Heart right ventricle (tissue), 16 donors: ENCODE measurements around the gene KRT6C. TPM values are rescaled to one million over a fixed set of nuclear protein-coding genes. Genes with fewer than 3 reads are reported as not detected.

Source experiments
- ATAC-seq, 8 donors: fragments of 200-7000 bp; cut with Tn5 transposase; one replicate each; pipeline ENCODE4 v1.9.1; 2020; ENCODE audit warnings: mild to moderate bottlenecking in 8 of 8, moderate library complexity in 8 of 8, moderate number of reproducible peaks in 1 of 8
- DNase-seq, 2 donors: peaks; one replicate each; pipeline ENCODE4 v3.0.0-alpha.2; 2020
- H3K27ac ChIP-seq, 10 donors: fragments of 200-600 bp; sonication (generic) in 2 of 10; one replicate each; pipeline versions ENCODE4 v1.5.0 to v1.8.0; 2020 to 2022; ENCODE audit warnings: mild to moderate bottlenecking in 3 of 10
- H3K27me3 ChIP-seq, 7 donors: fragments of 200-600 bp; one replicate each; pipeline ENCODE4 v1.8.0; 2021 to 2022; ENCODE audit warnings: mild to moderate bottlenecking in 2 of 7
- H3K36me3 ChIP-seq, 9 donors: fragments of 200-600 bp; sonication (generic) in 1 of 9; one replicate each; pipeline versions ENCODE4 v1.5.0 to v1.8.0; 2020 to 2022; ENCODE audit warnings: mild to moderate bottlenecking in 2 of 9
- H3K4me1 ChIP-seq, 9 donors: fragments of 200-600 bp; sonication (generic) in 1 of 9; one replicate each; pipeline versions ENCODE4 v1.5.0 to v1.8.0; 2020 to 2022; ENCODE audit warnings: mild to moderate bottlenecking in 4 of 9
- H3K4me3 ChIP-seq, 10 donors: fragments of 200-600 bp; sonication (generic) in 2 of 10; one replicate each; pipeline versions ENCODE4 v1.5.0 to v1.8.0; 2020 to 2022; ENCODE audit warnings: mild to moderate bottlenecking in 7 of 10, moderate library complexity in 2 of 10
- H3K9me3 ChIP-seq, 11 donors: fragments of 200-600 bp in 10 of 11; sonication (generic) in 2 of 11; one replicate each; pipeline versions ENCODE4 v1.5.0 to v1.8.0; 2013 to 2022; ENCODE audit warnings: mild to moderate bottlenecking in 2 of 11, control low read depth in 1 of 11, moderate library complexity in 1 of 11
- WGBS, 2 donors: extraction: QIAGEN DNeasy Blood & Tissue Kit; methylation state at CpG; one replicate each; pipeline ENCODE4 v1.1.7; 2013; ENCODE audit warnings: inconsistent platforms in 1 of 2; 5-methylcytosine and 5-hydroxymethylcytosine counted together
- intact Hi-C, 10 donors: fragments of 100-400 bp; cut with DNase I; formaldehyde crosslinking; loops; one replicate each; pipeline versions ENCODE4 v1.11.1 to v1.14.2; 2022
- polyA plus RNA-seq, 2 donors: library from polyadenylated mRNA; stranded (reverse); fragments of 200-250 nt; gene quantifications; one replicate each; pipeline ENCODE4 v1.2.3, GENCODE V29; 2013
- total RNA-seq, 10 donors: library from RNA; stranded (reverse); fragmentation: NEBNext Ultra II Directional in 3 of 10; extraction: Animal tissue kit (Norgen Biotek cat#: 25700) in 3 of 10; gene quantifications; one replicate each; pipeline versions ENCODE4 v1.2.1 to v1.2.4, GENCODE V29; 2021 to 2023
- TF ChIP-seq, protein P1 (sequence below), 9 donors: fragments of 200-600 bp; sonication (generic) in 2 of 9; IDR thresholded peaks; one replicate each; pipeline versions ENCODE4 v1.5.0 to v1.8.0; 2021 to 2022; ENCODE audit warnings: antibody characterized with exemption in 9 of 9, mild to moderate bottlenecking in 5 of 9, moderate library complexity in 1 of 9
- donor health status: Arrhythmogenic right ventricular cardiomyopathy.
- donor health status: ischemic (EF 13 %, LVEDD 7.1; RV severe dilation, severe dysfunction).
- donor health status: healthy with polysubstance abuse.
- donor health status: DM: no; HTN: yes; CAD: no.
- donor health status: DM: no; HTN: no; CAD: no.
- donor health status: ischemic (EF 25% LVEDD 6.9; RV normal size, moderate dysfunction).
- donor health status: ischemic (EF 25% LVEDD 5.7; RV mildly dilated, moderate dysfunction).
- donor health status: healthy.
- donor health status: DM: yes; HTN: yes; CAD: no.
- donor health status: Ischemic cardiomyopathy.
- donor health status: ischemic (EF 35%, LVEDD 5.7; RV mildly dilated, moderate dysfunction).
- donor health status: nonischemic (EF 11% LVEDD 7.7; RV severe dilation, severe dysfunction).
- donor health status: DM: yes; HTN: yes; CAD: no.
- donor health status: PGD.
- donor health status: ischemic (EF 29% LVEDD 5.4; RV normal size, mild dysfunction).
- donor health status: nonischemic (EF 23%, LVEDD 6.1; RV moderate dilation, normal function).

Gene KRT6C
- total and polyA plus RNA-seq, 12 donors = 0.06 TPM; not detected in 11

DNA sequence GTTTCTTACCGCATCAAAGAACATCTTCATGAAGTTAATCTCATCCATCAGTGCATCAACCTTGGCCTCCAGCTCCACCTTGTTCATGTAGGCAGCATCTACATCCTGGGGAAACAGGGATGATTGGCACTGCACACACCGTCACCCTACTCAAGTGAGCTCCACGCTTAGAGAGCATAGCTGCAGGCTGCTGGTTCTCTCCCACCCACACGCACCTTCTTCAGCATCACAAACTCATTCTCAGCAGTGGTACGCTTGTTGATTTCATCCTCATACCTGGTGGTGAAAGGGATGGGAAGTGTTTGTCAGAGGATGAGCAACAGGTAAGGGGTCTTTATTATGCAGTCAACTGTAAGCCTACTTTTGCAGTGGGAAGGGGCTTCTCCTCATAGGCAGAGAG is 44.3 kb upstream of the KRT6C start:
- Histone ChIP-seq H3K36me3 (no peaks in the 10 kb centered on the region), H3K4me1 (no peaks in the 10 kb centered on the region), H3K27ac (no peak overlapping the region), H3K27me3 (peaks cover 0 to 54% (median 5%) of the 10 kb centered on the region in 7 donors), H3K4me3 (no peak overlapping the region), H3K9me3 (no peaks in the 10 kb centered on the region)
- TF ChIP-seq, protein P1, sequence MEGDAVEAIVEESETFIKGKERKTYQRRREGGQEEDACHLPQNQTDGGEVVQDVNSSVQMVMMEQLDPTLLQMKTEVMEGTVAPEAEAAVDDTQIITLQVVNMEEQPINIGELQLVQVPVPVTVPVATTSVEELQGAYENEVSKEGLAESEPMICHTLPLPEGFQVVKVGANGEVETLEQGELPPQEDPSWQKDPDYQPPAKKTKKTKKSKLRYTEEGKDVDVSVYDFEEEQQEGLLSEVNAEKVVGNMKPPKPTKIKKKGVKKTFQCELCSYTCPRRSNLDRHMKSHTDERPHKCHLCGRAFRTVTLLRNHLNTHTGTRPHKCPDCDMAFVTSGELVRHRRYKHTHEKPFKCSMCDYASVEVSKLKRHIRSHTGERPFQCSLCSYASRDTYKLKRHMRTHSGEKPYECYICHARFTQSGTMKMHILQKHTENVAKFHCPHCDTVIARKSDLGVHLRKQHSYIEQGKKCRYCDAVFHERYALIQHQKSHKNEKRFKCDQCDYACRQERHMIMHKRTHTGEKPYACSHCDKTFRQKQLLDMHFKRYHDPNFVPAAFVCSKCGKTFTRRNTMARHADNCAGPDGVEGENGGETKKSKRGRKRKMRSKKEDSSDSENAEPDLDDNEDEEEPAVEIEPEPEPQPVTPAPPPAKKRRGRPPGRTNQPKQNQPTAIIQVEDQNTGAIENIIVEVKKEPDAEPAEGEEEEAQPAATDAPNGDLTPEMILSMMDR (IDR thresholded peaks at IDR 0.05) = no peak
- intact Hi-C loops = loop anchor here in 2 of 10 donors (10.0 kb wide), 2 partner anchors 153 to 363 kb away; partner anchors contain the start of gene KRT85 (in 1 of the 2)
- DNase-seq (no peak), ATAC-seq (no peak)
- 87 to 92% methylated on average over 5 of the region's 5 CpGs for WGBS, 2 donors

DNA sequence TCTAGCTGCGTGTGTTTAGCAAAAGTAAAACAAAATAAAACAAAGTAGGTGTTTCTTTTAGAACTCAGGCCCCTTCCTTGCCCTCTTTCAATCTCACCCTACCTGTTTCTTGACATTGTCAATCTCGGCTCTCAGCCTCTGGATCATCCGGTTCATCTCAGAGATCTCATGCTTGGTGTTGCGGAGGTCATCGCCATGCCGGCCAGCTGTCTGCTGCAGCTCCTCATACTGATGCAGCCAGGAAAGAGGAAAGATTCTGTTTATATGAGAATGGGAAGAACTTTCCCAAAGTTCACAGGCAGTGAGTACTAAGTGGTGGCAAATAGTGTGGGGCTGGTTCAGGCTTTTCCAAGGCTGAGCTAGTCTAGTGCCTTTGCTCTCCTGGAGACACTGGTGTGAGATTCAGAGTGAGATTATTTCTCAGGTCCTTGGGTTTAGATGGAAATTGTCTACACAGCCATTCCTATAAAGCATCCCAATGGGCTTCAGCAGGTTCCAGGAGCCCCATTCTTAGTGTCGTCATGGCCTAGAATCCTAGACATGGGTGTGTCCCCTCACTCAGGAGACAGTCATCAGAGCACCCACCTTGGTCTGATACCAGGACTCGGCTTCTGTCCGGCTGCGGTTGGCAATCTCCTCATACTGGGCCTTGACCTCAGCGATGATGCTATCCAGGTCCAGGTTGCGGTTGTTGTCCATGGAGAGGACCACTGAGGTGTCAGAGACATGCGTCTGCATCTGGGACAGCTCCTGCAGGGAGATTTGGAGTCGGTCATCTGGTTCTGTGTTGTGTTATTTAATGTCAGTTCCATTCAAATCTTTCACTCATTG is 43.6 kb upstream of the KRT6C start:
- peaks cover 0 to 54% (median 5%) of the 10 kb centered on the region in 7 donors for H3K27me3 ChIP-seq
- intact Hi-C loops = loop anchor here in 2 of 10 donors (10.0 kb wide), 2 partner anchors 152 to 362 kb away; partner anchors contain the start of gene KRT85 (in 1 of the 2)
- H3K27ac ChIP-seq = no peak overlapping the region
- no peak for ATAC-seq
- H3K9me3 ChIP-seq = no peaks in the 10 kb centered on the region
- 91 to 92% methylated on average over 14 of the region's 14 CpGs for WGBS, 2 donors
- TF ChIP-seq, protein P1 (IDR thresholded peaks at IDR 0.05) = no peak
- no peak for DNase-seq
- no peak overlapping the region for H3K4me3 ChIP-seq
- H3K36me3 ChIP-seq = no peaks in the 10 kb centered on the region
- no peaks in the 10 kb centered on the region for H3K4me1 ChIP-seq

DNA sequence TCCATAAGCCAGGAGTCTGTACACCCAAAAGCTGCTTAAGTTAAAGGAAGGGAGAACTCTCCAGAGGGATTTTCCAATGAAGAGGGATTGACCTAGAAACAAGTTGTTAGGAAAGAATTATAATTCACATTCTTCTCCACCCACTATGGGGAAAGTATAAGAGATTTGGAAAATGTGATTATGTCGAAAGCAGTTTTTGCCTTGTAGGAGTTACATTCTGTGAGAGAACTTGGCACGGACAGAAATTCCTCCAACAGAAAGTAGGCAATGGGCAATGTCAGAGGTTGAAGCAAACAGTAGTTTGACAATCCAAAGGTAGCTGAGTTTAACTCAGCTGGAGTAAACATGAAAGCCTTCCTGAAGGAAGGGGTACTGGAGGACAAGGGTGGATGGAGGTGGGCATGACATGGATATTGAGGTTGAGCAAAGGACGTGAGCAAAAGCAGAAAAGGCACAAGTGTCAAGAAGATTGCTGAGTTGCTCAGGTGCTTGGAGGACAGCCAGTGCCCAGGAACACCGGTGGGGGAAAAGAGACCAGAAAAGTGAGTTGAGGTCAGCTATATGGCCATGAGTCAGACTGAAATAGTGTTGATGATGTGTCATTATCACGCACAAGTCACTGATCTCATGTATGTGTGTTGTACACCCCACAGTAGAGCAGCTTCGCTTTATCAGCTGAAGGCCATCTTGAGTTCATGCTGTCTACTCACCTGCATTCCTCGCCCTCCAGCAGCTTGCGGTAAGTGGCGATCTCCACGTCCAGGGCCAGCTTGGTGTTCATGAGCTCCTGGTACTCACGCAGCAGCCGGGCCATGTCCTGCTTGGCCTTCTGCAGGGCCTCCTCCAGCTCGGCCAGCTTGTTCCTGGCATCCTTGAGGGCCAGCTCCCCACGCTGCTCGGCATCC is 42.6 kb upstream of the KRT6C start:
- H3K9me3 ChIP-seq = peaks cover 0 to 2% (median 0%) of the 10 kb centered on the region in 11 donors
- no peak overlapping the region for H3K27ac ChIP-seq
- TF ChIP-seq, protein P1 (IDR thresholded peaks at IDR 0.05) = no peak
- 86 to 88% methylated on average over 15 of the region's 15 CpGs for WGBS, 2 donors
- DNase-seq (no peak), ATAC-seq (no peak)
- intact Hi-C loops = loop anchor here in 2 of 10 donors (10.0 kb wide), 2 partner anchors 151 to 361 kb away; partner anchors contain the start of gene KRT85 (in 1 of the 2)
- H3K4me1 ChIP-seq = no peaks in the 10 kb centered on the region
- H3K4me3 ChIP-seq = no peak overlapping the region
- H3K27me3 ChIP-seq = peaks cover 0 to 56% (median 5%) of the 10 kb centered on the region in 7 donors
- H3K36me3 ChIP-seq = no peaks in the 10 kb centered on the region

DNA sequence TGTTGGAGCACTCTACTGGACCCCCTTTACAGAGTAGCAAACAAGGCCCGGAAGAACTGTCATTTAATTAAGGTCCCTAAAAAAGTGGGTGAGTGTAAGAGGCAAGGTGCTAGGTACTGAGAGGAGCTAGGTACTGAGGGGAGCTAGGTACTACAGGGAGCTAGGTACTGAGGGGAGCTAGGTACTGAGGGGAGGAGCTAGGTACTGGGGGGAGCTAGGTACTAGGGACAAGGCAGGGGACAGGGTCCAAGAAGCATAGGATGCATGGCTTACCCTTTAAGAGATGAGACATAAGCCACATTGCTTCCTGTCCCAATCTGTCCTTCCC is 41.7 kb upstream of the KRT6C start:
- intact Hi-C loops = loop anchor here in 2 of 10 donors (10.0 kb wide), 2 partner anchors 150 to 360 kb away; partner anchors contain the start of gene KRT85 (in 1 of the 2)

More for the DNA sequence above, 41.7 kb upstream of the KRT6C start:
- ATAC-seq = peak in 1 of 8 donors; percentile 38
- TF ChIP-seq, protein P1 (IDR thresholded peaks at IDR 0.05) = no peak
- Histone ChIP-seq H3K9me3 (peaks cover 0 to 10% (median 0%) of the 10 kb centered on the region in 11 donors), H3K27ac (no peak overlapping the region), H3K4me3 (no peak overlapping the region), H3K27me3 (peaks cover 0 to 53% (median 7%) of the 10 kb centered on the region in 7 donors), H3K36me3 (no peaks in the 10 kb centered on the region), H3K4me1 (no peaks in the 10 kb centered on the region)
- DNase-seq = no peak
- 92 to 94% methylated on average over 1 of the region's 1 CpG for WGBS, 2 donors
